DOHH2 (cell line): ENCODE measurements around the gene TCF20.
A peak's percentile ranks its signal among the peaks of the same experiment; 100 is the strongest.

Experiments
- H3F3A ChIP-seq: fragments of 200-600 bp; sonication (generic), shearing (Covaris generic); 2 replicates; pipeline ENCODE4 v1.6.0; 2016; ENCODE audit warnings: antibody characterized with exemption, mild to moderate bottlenecking; ENCODE audit not compliant: control insufficient read depth, insufficient read depth
- H3K27ac ChIP-seq: fragments of 200-600 bp; sonication (generic); 2 replicates; pipeline ENCODE4 v1.5.1; 2014; ENCODE audit warnings: low read depth, mild to moderate bottlenecking, low read length, moderate library complexity
- H3K27me3 ChIP-seq: fragments of 200-600 bp; sonication (generic); 2 replicates; pipeline ENCODE4 v1.6.1; 2014; ENCODE audit warnings: mild to moderate bottlenecking, low read length, mixed read lengths; ENCODE audit not compliant: control insufficient read depth
- H3K36me3 ChIP-seq: fragments of 200-600 bp; sonication (generic); 2 replicates; pipeline ENCODE4 v1.6.1; 2014; ENCODE audit warnings: mild to moderate bottlenecking, low read length, moderate library complexity, mixed read lengths; ENCODE audit not compliant: control insufficient read depth
- H3K4me1 ChIP-seq: fragments of 200-600 bp; sonication (generic); 2 replicates; pipeline ENCODE4 v1.6.1; 2014; ENCODE audit warnings: mild to moderate bottlenecking, low read length, mixed read lengths; ENCODE audit not compliant: control insufficient read depth
- H3K4me2 ChIP-seq: fragments of 200-600 bp; sonication (generic); 2 replicates; pipeline ENCODE4 v1.6.0; 2014; ENCODE audit warnings: mild to moderate bottlenecking, low read length, moderate library complexity
- H3K4me3 ChIP-seq: fragments of 200-600 bp; sonication (generic); 2 replicates; pipeline ENCODE4 v1.5.1; 2014; ENCODE audit warnings: mild to moderate bottlenecking, low read length, mixed read lengths
- H3K79me2 ChIP-seq: fragments of 200-600 bp; sonication (generic); 2 replicates; pipeline ENCODE4 v1.6.1; 2014; ENCODE audit warnings: mild to moderate bottlenecking, low read length, mixed read lengths; ENCODE audit not compliant: control insufficient read depth
- H3K9me2 ChIP-seq: fragments of 200-600 bp; sonication (generic); replicated peaks from 2 replicates; pipeline ENCODE4 v1.6.1; 2014; ENCODE audit warnings: mild to moderate bottlenecking, low read length, mixed read lengths; ENCODE audit not compliant: control insufficient read depth
- H3K9me3 ChIP-seq: fragments of 200-600 bp; sonication (generic); 2 replicates; pipeline ENCODE4 v1.6.1; 2014; ENCODE audit warnings: antibody characterized with exemption, low read length, mixed read lengths; ENCODE audit not compliant: control insufficient read depth, insufficient read depth
- H4K20me1 ChIP-seq: fragments of 200-600 bp; sonication (generic); 2 replicates; pipeline ENCODE4 v1.6.0; 2014; ENCODE audit warnings: low read depth, mild to moderate bottlenecking, antibody characterized with exemption, low read length, moderate library complexity; ENCODE audit not compliant: control insufficient read depth, insufficient read depth
- EZH2phosphoT487 ChIP-seq: fragments of 200-600 bp; sonication (generic); IDR thresholded peaks from 2 replicates; pipeline ENCODE4 v1.6.1; 2017; ENCODE audit warnings: borderline replicate concordance, mild to moderate bottlenecking, antibody characterized with exemption, low read length, moderate library complexity, mixed read lengths
- TF ChIP-seq, protein P1 (sequence below): fragments of 200-600 bp; sonication (generic); IDR thresholded peaks from one replicate; pipeline ENCODE4 v1.5.1; 2014; ENCODE audit warnings: antibody characterized with exemption, mild to moderate bottlenecking, low read depth, low read length; ENCODE audit not compliant: poor library complexity, severe bottlenecking

Gene TCF20

DNA sequence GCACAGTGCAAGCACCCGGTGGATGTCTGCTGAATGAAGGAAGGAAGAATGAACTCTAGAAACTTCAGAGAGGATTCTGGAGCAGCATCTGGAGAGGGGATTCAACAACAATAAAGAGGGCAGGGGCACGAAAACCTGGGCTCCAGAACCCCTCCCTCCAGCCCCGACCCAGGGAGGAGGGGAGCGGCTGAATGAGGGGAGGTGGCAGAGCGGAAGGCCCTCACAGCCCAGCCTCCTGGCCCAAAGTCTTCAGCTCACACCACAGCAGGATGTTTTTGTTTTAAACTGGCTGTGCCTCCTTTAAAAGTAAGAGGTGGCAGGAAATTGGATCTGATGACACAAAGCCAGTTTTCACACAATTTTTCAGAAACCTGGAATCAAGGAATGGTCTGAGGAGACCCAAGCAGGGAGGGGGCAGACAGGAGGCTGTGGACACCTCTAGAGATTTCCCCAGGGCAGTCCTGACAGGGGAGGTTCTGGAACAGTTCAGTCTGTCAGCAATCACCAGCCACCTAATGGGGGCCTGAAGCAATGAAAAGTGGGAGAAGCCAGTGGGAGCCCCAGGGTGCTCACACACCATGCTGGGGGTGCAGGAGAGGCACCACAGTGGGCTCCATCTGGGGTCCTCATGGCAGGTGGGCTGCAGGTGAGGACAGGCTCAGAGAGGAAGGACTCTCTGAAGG is 44.4 kb upstream of the TCF20 start:
- no peaks in the 10 kb centered on the region for H3K36me3 ChIP-seq
- H3K79me2 ChIP-seq, result no peaks in the 10 kb centered on the region
- no peak overlapping the region for H3K4me2 ChIP-seq
- no peaks in the 10 kb centered on the region for H3F3A ChIP-seq
- no peaks in the 10 kb centered on the region for H3K9me3 ChIP-seq
- peaks cover 25% of the 10 kb centered on the region for H3K27me3 ChIP-seq
- H4K20me1 ChIP-seq, result no peaks in the 10 kb centered on the region
- no peak overlapping the region for H3K27ac ChIP-seq
- TF ChIP-seq EZH2phosphoT487, result no peak
- TF ChIP-seq, protein P1, sequence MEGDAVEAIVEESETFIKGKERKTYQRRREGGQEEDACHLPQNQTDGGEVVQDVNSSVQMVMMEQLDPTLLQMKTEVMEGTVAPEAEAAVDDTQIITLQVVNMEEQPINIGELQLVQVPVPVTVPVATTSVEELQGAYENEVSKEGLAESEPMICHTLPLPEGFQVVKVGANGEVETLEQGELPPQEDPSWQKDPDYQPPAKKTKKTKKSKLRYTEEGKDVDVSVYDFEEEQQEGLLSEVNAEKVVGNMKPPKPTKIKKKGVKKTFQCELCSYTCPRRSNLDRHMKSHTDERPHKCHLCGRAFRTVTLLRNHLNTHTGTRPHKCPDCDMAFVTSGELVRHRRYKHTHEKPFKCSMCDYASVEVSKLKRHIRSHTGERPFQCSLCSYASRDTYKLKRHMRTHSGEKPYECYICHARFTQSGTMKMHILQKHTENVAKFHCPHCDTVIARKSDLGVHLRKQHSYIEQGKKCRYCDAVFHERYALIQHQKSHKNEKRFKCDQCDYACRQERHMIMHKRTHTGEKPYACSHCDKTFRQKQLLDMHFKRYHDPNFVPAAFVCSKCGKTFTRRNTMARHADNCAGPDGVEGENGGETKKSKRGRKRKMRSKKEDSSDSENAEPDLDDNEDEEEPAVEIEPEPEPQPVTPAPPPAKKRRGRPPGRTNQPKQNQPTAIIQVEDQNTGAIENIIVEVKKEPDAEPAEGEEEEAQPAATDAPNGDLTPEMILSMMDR, result no peak
- no peak overlapping the region for H3K4me3 ChIP-seq
- no peaks in the 10 kb centered on the region for H3K9me2 ChIP-seq
- H3K4me1 ChIP-seq, result peaks cover 21% of the 10 kb centered on the region

DNA sequence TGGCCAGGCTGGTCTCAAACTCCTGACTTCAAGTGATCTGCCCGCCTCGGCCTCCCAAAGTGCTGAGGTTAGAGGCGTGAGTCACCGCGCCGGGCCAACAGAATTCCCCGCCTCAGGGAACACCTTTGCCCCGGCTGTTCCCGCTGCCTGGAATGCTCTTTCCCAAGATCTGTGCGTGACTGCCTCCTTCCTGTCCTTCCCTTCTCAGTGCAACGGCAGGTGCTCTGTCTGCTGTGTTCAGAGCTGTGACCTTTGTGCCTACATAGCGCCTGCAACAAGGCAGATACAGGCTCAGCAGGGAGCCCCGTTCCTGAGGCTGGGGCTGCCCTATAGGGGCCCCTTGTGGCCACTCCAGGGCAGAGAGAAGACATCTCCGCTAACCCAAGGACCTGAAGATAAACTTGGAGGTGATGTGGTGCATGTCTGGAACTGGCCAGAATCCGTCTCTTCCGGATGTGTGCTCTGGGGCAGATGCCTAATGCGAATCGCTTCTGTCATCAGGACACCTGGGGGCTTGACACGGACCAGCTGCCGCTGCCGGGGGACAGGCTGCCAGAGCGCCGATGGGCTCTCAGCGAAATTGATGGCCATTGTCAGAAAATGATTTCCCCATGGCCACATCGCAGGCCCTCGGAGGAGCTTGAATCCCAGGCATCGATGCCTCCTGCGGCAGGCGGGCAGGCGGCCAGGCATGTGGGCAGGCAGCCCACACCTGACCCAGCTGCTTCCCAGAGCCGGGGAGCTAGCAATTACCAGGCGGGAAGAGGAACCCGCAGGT is 43.5 kb upstream of the TCF20 start:
- H3K4me3 ChIP-seq, result no peak overlapping the region
- no peaks in the 10 kb centered on the region for H3K36me3 ChIP-seq
- H3K27me3 ChIP-seq, result peaks cover 21% of the 10 kb centered on the region
- H3K79me2 ChIP-seq, result no peaks in the 10 kb centered on the region
- no peaks in the 10 kb centered on the region for H3K9me2 ChIP-seq
- no peak overlapping the region for H3K27ac ChIP-seq
- no peaks in the 10 kb centered on the region for H3K9me3 ChIP-seq
- peaks cover 21% of the 10 kb centered on the region for H3K4me1 ChIP-seq
- 0 out of 2 replicates have a peak, but pooled peaks have one; percentile 39 for TF ChIP-seq EZH2phosphoT487
- TF ChIP-seq, protein P1, result peak; percentile 79
- H3K4me2 ChIP-seq, result 0 out of 2 replicates have a peak overlapping the region, but pooled peaks have one; percentile 2
- no peaks in the 10 kb centered on the region for H4K20me1 ChIP-seq
- no peaks in the 10 kb centered on the region for H3F3A ChIP-seq

DNA sequence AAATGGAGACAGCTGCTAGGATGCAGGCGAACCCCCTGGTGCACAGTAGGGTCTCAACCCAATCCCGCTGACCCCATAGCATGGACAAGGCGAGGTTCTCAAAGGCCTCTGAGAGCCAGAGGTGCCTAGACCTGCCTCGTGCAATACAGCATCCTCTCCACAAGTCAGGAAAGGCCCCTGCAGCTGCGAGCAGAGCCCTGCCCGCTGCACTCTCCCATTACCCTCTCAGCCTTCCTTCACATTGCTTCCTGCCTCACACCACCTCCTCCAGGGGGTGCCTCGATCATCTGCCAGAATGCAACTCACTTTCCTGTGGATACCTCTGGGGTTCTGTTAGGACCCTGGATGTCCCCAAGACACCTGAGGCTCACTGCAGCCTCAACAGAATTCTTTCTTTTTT is 42.8 kb upstream of the TCF20 start:
- H3K36me3 ChIP-seq, result no peaks in the 10 kb centered on the region
- no peaks in the 10 kb centered on the region for H3K9me2 ChIP-seq
- no peak overlapping the region for H3K4me3 ChIP-seq
- no peak for TF ChIP-seq EZH2phosphoT487
- TF ChIP-seq, protein P1, result no peak
- no peak overlapping the region for H3K4me2 ChIP-seq
- H3K4me1 ChIP-seq, result peaks cover 21% of the 10 kb centered on the region
- no peaks in the 10 kb centered on the region for H4K20me1 ChIP-seq
- no peaks in the 10 kb centered on the region for H3K79me2 ChIP-seq
- no peaks in the 10 kb centered on the region for H3F3A ChIP-seq
- H3K9me3 ChIP-seq, result no peaks in the 10 kb centered on the region
- H3K27ac ChIP-seq, result no peak overlapping the region
- peaks cover 21% of the 10 kb centered on the region for H3K27me3 ChIP-seq
